ENCODE measurements around the gene POF1B. TPM values are rescaled to one million over a fixed set of nuclear protein-coding genes. Genes with fewer than 3 reads are reported as not detected.

Gene POF1B
- 2.1 TPM for total RNA-seq

DNA sequence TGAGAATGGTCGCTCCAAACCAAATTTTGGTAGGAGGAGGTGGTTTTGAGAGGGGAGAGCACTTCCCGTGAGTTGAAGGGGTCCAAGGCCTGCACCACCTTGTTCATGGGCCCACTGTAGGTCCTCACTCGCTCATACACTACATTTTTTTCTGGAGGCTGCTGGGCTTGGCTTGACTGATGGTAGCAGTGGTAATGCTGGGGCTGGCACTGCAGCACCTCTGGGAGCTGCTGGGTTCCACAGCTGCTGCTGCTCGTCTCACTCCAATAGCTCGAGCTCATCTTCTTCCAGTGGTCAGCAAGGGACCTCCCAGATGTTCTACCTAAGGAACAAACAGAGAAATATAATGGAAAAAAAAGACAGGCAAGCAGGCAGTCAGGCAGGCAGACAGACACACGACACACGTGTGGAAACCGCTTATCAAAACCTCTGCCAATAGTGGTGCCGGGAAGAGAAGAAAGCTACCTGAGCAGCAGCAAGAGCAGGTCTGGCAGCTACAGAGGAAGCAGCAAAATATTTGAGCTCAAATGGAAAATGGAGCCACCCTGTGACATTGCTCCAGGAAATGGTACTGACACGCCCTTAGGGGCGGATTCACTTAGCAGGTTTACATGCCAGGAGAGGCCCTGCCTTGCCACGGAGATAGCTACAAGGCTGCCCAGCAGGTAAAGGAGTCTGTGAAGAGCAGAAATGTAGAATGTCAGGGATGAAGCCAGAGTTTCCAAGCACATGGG is at the start of gene POF1B:
Gene POF1B, minus strand, starts transcription at position 492 of the 734 bp plus-strand sequence. Its CDS starts 211 bp downstream, at position 281.

GRCh38 chrX:85243761-85244449 is 135.6 kb downstream of the POF1B start, which contains the start of the genes SATL1 and ZNF711:
Gene SATL1, minus strand, starts transcription at chrX:85243779. Its CDS starts 134,811 bp downstream, at chrX:85108968.
Gene ZNF711, plus strand, starts transcription at chrX:85243991. Its CDS starts 3,582 bp downstream, at chrX:85247573.

Other genes starting within 250 kb of the POF1B start
- gene SATL1, start 135.9 kb downstream of the POF1B start, total RNA-seq, result 0.82 TPM
- 71.6 TPM for gene ZNF711, start 135.7 kb downstream of the POF1B start, total RNA-seq

All from camera-type eye (tissue), 1 donor.